A549 (cell line): ENCODE results near the gene FHIT. TPM values are rescaled to one million over a fixed set of nuclear protein-coding genes. Genes with fewer than 3 reads are reported as not detected.

Source experiments
- ATAC-seq, 2 experiments: fragments of 200-7000 bp in 1 of 2; fragments of >200 bp in 1 of 2; cut with Nextera tagmentation in 1 of 2; cut with Tn5 transposase in 1 of 2; 3 replicates each; pipeline versions ENCODE4 v1.8.0 to v1.9.1; 2018 to 2020; ENCODE audit warnings: mild to moderate bottlenecking in 1 of 2, moderate library complexity in 1 of 2
- CTCF ChIA-PET: fragments of 300-600 bp; sonication (Branson Sonifier 250); formaldehyde crosslinking; extraction: SDS; loops from one replicate; lab custom pipeline; 2021; ENCODE audit warnings: antibody characterized with exemption, inconsistent platforms; lab: Yijun Ruan, JAX
- POLR2A ChIA-PET: fragments of 350-600 bp; formaldehyde crosslinking; extraction: SDS; loops from one replicate; lab custom pipeline; 2021; ENCODE audit warnings: antibody characterized with exemption, inconsistent platforms; lab: Yijun Ruan, JAX
- DNase-seq, 2 experiments: peaks; one replicate each; pipeline versions ENCODE4 v3.0.0 to v3.0.0-alpha.2; 2011 to 2016; ENCODE audit warnings: low read depth in 1 of 2, low spot score in 1 of 2
- FAIRE-seq: peaks from 2 replicates; lab custom pipeline; 2011; peaks lifted over from hg19 to GRCh38; lab: Jason Lieb, UNC
- H3K27ac ChIP-seq, 2 experiments: fragments of >200 bp; sonication (Bioruptor Twin); formaldehyde crosslinking; 3 replicates each; pipeline ENCODE4 v1.5.1; 2016 to 2017
- H3K4me1 ChIP-seq: fragments of >200 bp; sonication (Bioruptor Twin); formaldehyde crosslinking; 3 replicates; pipeline ENCODE4 v1.6.1; 2016
- H3K4me2 ChIP-seq: fragments of >200 bp; sonication (Bioruptor Twin); formaldehyde crosslinking; 3 replicates; pipeline ENCODE4 v1.6.1; 2016
- H3K4me3 ChIP-seq: fragments of >200 bp; sonication (Bioruptor Twin); formaldehyde crosslinking; 3 replicates; pipeline ENCODE4 v1.5.1; 2016
- H3K9me3 ChIP-seq: fragments of >200 bp; sonication (Bioruptor Twin); formaldehyde crosslinking; 3 replicates; pipeline ENCODE4 v1.6.1; 2016
- BHLHE40 ChIP-seq: IDR thresholded peaks from 2 replicates; pipeline ENCODE4 v1.6.1; 2012; ENCODE audit warnings: low read depth, low read length, inconsistent platforms
- CBX2 ChIP-seq: fragments of 200-600 bp; sonication (generic); IDR thresholded peaks from 2 replicates; pipeline ENCODE4 v1.6.1; 2016; ENCODE audit warnings: low read depth, mild to moderate bottlenecking, borderline replicate concordance
- CEBPB ChIP-seq, 2 experiments: fragments of >200 bp in 1 of 2; sonication (Bioruptor Twin) in 1 of 2; formaldehyde crosslinking in 1 of 2; IDR thresholded peaks; 2 replicates each; pipeline ENCODE4 v1.6.1; 2012 to 2016
- EHMT2 ChIP-seq: fragments of 200-600 bp; sonication (generic); IDR thresholded peaks from 2 replicates; pipeline ENCODE4 v1.6.1; 2016; ENCODE audit warnings: antibody characterized with exemption, low read depth, mild to moderate bottlenecking, moderate library complexity
- HDAC2 ChIP-seq: fragments of 200-600 bp; sonication (generic); IDR thresholded peaks from 2 replicates; pipeline ENCODE4 v1.6.1; 2016
- HOXB13 ChIP-seq: fragments of 250-450 bp; sonication (Bioruptor Pico); IDR thresholded peaks from 2 replicates; pipeline ENCODE4 v1.5.0; 2020; ENCODE audit warnings: low read depth, mild to moderate bottlenecking, moderate library complexity
- JUN ChIP-seq, 2 experiments: fragments of >200 bp; sonication (Bioruptor Twin); formaldehyde crosslinking; IDR thresholded peaks; 2 replicates in 1 of 2; 3 replicates in 1 of 2; pipeline ENCODE4 v1.6.1; 2016 to 2017
- JUNB ChIP-seq: fragments of >200 bp; sonication (Bioruptor Twin); formaldehyde crosslinking; IDR thresholded peaks from 2 replicates; pipeline ENCODE4 v1.6.1; 2016
- KDM5A ChIP-seq: fragments of 200-600 bp; sonication (generic); IDR thresholded peaks from 2 replicates; pipeline ENCODE4 v1.6.1; 2016; ENCODE audit warnings: antibody characterized with exemption, mild to moderate bottlenecking
- NR3C1 ChIP-seq: fragments of >200 bp; sonication (Bioruptor Twin); formaldehyde crosslinking; IDR thresholded peaks from 3 replicates; pipeline ENCODE4 v1.6.1; 2017
- POLR2A ChIP-seq: IDR thresholded peaks from 2 replicates; pipeline ENCODE4 v1.6.1; 2012; ENCODE audit warnings: mild to moderate bottlenecking, low read length
- POLR2AphosphoS2 ChIP-seq: conservative IDR thresholded peaks from 2 replicates; pipeline ENCODE4 v1.6.1; 2012; ENCODE audit warnings: low read length, improper control_type of control experiment, inconsistent platforms
- RARB ChIP-seq: fragments of 250-450 bp; sonication (Bioruptor Pico); IDR thresholded peaks from 2 replicates; pipeline ENCODE4 v1.8.0; 2021; ENCODE audit warnings: mild to moderate bottlenecking, moderate library complexity
- RCOR1 ChIP-seq: fragments of 150-350 bp; IDR thresholded peaks from 2 replicates; pipeline ENCODE4 v1.6.1; 2014; ENCODE audit warnings: antibody characterized with exemption, low read length, low read depth
- RFX5 ChIP-seq: fragments of 450-650 bp; IDR thresholded peaks from 2 replicates; pipeline ENCODE4 v1.7.1; 2014; ENCODE audit warnings: antibody characterized with exemption, mild to moderate bottlenecking, moderate library complexity
- RNF2 ChIP-seq: fragments of 200-600 bp; sonication (generic); IDR thresholded peaks from 2 replicates; pipeline ENCODE4 v1.6.1; 2016; ENCODE audit warnings: low read depth, mild to moderate bottlenecking, antibody characterized with exemption, moderate library complexity, borderline replicate concordance
- TFCP2L1 ChIP-seq: fragments of 250-450 bp; sonication (Bioruptor Pico); IDR thresholded peaks from 2 replicates; pipeline ENCODE4 v1.5.0; 2021; ENCODE audit warnings: mild to moderate bottlenecking
- TP53 ChIP-seq: fragments of 250-450 bp; sonication (Bioruptor Pico); IDR thresholded peaks from 2 replicates; pipeline ENCODE4 v1.5.0; 2021; ENCODE audit warnings: mild to moderate bottlenecking, moderate library complexity
- ZC3H11A ChIP-seq: fragments of 450-650 bp; IDR thresholded peaks from 2 replicates; pipeline ENCODE4 v1.6.1; 2014; ENCODE audit warnings: antibody characterized with exemption, mild to moderate bottlenecking
- ZFP36 ChIP-seq: fragments of 450-650 bp; IDR thresholded peaks from 2 replicates; pipeline ENCODE4 v1.6.1; 2014; ENCODE audit warnings: borderline replicate concordance; ENCODE audit not compliant: partially characterized antibody
- WGBS: methylation state at CpG from one replicate; pipeline ENCODE4 v1.1.6; 2017; ENCODE audit errors: missing lambda C conversion rate; 5-methylcytosine and 5-hydroxymethylcytosine counted together
- polyA plus RNA-seq, 4 experiments: library from polyadenylated mRNA; depleted of rRNA in 3 of 4; stranded (reverse); fragments of >200 nt; fragmentation: RNase III in 1 of 4; extraction: RNeasy Plus Mini Kit Qiagen cat#74134 plus additional on column Dnase treatment in 1 of 4; gene quantifications; 2 replicates in 3 of 4; 3 replicates in 1 of 4; pipeline ENCODE4 v1.2.3, GENCODE V29; 2011 to 2017
- TF ChIP-seq, protein P1 (sequence below): IDR thresholded peaks from 2 replicates; pipeline ENCODE4 v1.6.1; 2012
- TF ChIP-seq, protein P2 (sequence below): fragments of 250-450 bp; sonication (Bioruptor Pico); IDR thresholded peaks from 2 replicates; pipeline ENCODE4 v1.5.0; 2020; ENCODE audit warnings: low read depth, mild to moderate bottlenecking, moderate library complexity
- TF ChIP-seq, protein P3 (sequence below): fragments of 150-350 bp; IDR thresholded peaks from 2 replicates; pipeline ENCODE4 v1.6.1; 2014; ENCODE audit warnings: low read depth, mild to moderate bottlenecking, low read length
- TF ChIP-seq, protein P4 (sequence below): fragments of >200 bp; sonication (Bioruptor Twin); formaldehyde crosslinking; IDR thresholded peaks from 2 replicates; pipeline ENCODE4 v1.6.1; 2016
- TF ChIP-seq, protein P5 (sequence below): fragments of 450-650 bp; IDR thresholded peaks from 2 replicates; pipeline ENCODE4 v1.6.1; 2014; ENCODE audit warnings: antibody characterized with exemption

FHIT gene
- polyA plus RNA-seq, 2 of the 4 experiments (the other 2 are of a cell fraction): 0.76 to 0.92 TPM

DNA sequence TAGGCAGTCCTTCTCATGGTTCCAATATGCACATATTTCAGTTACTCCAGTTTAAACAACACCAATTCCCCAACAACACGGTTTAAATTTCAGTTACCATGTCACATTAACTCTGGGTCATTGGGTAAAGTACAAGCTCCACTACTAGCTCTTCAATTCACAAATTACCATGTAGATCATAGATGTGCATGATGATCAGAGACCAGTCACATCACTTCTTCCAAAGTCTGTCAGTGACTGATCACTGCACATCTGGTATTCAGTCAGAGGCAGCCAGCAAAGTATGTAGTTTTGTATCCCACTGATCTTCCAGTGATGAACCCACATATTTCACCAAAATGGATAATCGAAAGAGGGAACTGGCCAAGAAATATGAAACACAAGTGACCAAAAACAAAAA is 1223.0 kb downstream of the FHIT start:
- Histone ChIP-seq H3K9me3 (no peaks in the 10 kb centered on the region), H3K4me1 (no peaks in the 10 kb centered on the region), H3K27ac (no peak overlapping the region), H3K4me2 (no peak overlapping the region), H3K4me3 (no peak overlapping the region)
- POLR2A ChIA-PET: no interaction called here
- FAIRE-seq: no peak
- TF ChIP-seq HOXB13 (CRISPR knock-in tag) (no peak), TP53 (no peak), CBX2 (no peak), KDM5A (no peak), JUN (IDR thresholded peaks at IDR 0.05) (no peak), BHLHE40 (no peak), RCOR1 (no peak), TFCP2L1 (CRISPR knock-in tag) (no peak), EHMT2 (no peak), JUNB (no peak), RARB (CRISPR knock-in tag) (no peak), ZC3H11A (no peak), RFX5 (no peak)
- TF ChIP-seq, protein P1, sequence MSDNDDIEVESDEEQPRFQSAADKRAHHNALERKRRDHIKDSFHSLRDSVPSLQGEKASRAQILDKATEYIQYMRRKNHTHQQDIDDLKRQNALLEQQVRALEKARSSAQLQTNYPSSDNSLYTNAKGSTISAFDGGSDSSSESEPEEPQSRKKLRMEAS: no peak
- TF ChIP-seq, protein P2, sequence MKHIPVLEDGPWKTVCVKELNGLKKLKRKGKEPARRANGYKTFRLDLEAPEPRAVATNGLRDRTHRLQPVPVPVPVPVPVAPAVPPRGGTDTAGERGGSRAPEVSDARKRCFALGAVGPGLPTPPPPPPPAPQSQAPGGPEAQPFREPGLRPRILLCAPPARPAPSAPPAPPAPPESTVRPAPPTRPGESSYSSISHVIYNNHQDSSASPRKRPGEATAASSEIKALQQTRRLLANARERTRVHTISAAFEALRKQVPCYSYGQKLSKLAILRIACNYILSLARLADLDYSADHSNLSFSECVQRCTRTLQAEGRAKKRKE (CRISPR knock-in tag): no peak
- TF ChIP-seq, protein P3, sequence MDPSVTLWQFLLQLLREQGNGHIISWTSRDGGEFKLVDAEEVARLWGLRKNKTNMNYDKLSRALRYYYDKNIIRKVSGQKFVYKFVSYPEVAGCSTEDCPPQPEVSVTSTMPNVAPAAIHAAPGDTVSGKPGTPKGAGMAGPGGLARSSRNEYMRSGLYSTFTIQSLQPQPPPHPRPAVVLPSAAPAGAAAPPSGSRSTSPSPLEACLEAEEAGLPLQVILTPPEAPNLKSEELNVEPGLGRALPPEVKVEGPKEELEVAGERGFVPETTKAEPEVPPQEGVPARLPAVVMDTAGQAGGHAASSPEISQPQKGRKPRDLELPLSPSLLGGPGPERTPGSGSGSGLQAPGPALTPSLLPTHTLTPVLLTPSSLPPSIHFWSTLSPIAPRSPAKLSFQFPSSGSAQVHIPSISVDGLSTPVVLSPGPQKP: no peak
- WGBS: 2% methylated on average over 2 of the region's 2 CpGs
- no peak for DNase-seq
- no peak for ATAC-seq
- CTCF ChIA-PET: no interaction called here

DNA sequence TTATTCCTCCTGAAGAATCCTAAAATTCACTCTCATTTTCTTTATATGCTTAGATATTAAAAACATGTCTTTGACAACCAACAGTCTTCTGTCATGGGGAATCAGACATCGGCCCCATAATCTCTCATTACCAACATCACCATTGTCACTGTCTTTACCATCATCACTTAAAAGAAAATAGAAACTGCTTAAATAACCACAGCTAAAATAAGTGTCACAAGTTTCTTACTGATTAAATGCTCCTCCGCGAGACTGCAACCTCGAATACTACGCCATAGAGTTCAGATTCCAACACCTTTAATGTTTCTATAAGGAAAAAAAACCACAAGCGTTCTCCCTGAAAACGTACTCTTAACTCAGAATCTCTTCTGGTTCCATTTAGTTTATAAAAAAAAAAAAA is 1223.9 kb downstream of the FHIT start:
- H3K9me3 ChIP-seq: no peaks in the 10 kb centered on the region
- POLR2A ChIA-PET: no interaction called here

More for the DNA sequence above, 1223.9 kb downstream of the FHIT start:
- WGBS: 45% methylated on average over 7 of the region's 7 CpGs
- ATAC-seq (no peak), DNase-seq (no peak), FAIRE-seq (no peak)
- H3K4me2 ChIP-seq: no peak overlapping the region
- H3K4me3 ChIP-seq: no peak overlapping the region
- no peak overlapping the region for H3K27ac ChIP-seq
- no peak for TF ChIP-seq CEBPB (IDR thresholded peaks at IDR 0.05)
- no peak for TF ChIP-seq HOXB13 (CRISPR knock-in tag)
- TF ChIP-seq, protein P4, sequence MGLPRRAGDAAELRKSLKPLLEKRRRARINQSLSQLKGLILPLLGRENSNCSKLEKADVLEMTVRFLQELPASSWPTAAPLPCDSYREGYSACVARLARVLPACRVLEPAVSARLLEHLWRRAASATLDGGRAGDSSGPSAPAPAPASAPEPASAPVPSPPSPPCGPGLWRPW: no peak
- TF ChIP-seq, protein P2 (CRISPR knock-in tag): no peak
- TF ChIP-seq POLR2A: no peak
- no peak for TF ChIP-seq ZFP36
- TF ChIP-seq RFX5: no peak
- TF ChIP-seq, protein P3: no peak
- TF ChIP-seq POLR2AphosphoS2: no peak
- no peak for TF ChIP-seq NR3C1
- no peak for TF ChIP-seq RNF2
- no peak for TF ChIP-seq RARB (CRISPR knock-in tag)
- no peak for TF ChIP-seq HDAC2
- TF ChIP-seq, protein P5, sequence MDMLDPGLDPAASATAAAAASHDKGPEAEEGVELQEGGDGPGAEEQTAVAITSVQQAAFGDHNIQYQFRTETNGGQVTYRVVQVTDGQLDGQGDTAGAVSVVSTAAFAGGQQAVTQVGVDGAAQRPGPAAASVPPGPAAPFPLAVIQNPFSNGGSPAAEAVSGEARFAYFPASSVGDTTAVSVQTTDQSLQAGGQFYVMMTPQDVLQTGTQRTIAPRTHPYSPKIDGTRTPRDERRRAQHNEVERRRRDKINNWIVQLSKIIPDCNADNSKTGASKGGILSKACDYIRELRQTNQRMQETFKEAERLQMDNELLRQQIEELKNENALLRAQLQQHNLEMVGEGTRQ: no peak
- TF ChIP-seq, protein P1: no peak
- CTCF ChIA-PET: no interaction called here
- no peaks in the 10 kb centered on the region for H3K4me1 ChIP-seq
